Activated T-helper 2 cell treated with anti-CD3 and anti-CD28 coated beads, Interferon-gamma antibody, Interleukin-2, Interleukin-4, amounts not matched to agents 10 μg/mL and 5 μg/mL and 100 μg/mL, durations not matched to agents 14 hours and 24 hours and 36 hours (primary cell): ENCODE results near the gene LPCAT2. TPM values are rescaled to one million over a fixed set of nuclear protein-coding genes. Genes with fewer than 3 reads are reported as not detected.

Experiments used
- DNase-seq: peaks from one replicate; pipeline ENCODE4 v3.0.0; 2021; ENCODE audit warnings: low spot score
- H3K27ac Mint-ChIP-seq: one replicate; pipeline ENCODE4 v1.8.0; 2021; ENCODE audit warnings: mixed read lengths
- H3K27me3 Mint-ChIP-seq: one replicate; pipeline ENCODE4 v1.8.0; 2021; ENCODE audit warnings: low read depth, mixed read lengths
- H3K36me3 Mint-ChIP-seq: one replicate; pipeline ENCODE4 v1.8.0; 2021; ENCODE audit warnings: low read depth, mixed read lengths
- H3K4me1 Mint-ChIP-seq: one replicate; pipeline ENCODE4 v1.8.0; 2021; ENCODE audit warnings: low read depth, mixed read lengths
- H3K4me3 Mint-ChIP-seq: one replicate; pipeline ENCODE4 v1.8.0; 2021; ENCODE audit warnings: low read depth, mild to moderate bottlenecking, moderate library complexity, mixed read lengths
- H3K9me3 Mint-ChIP-seq: one replicate; pipeline ENCODE4 v1.8.0; 2021; ENCODE audit warnings: mixed read lengths
- intact Hi-C: fragments of 100-400 bp; cut with micrococcal nuclease; formaldehyde crosslinking; loops from one replicate; pipeline ENCODE4 v1.15.1; 2023
- total RNA-seq: library from RNA; stranded (reverse); gene quantifications from 2 replicates; pipeline ENCODE4 v1.2.3, GENCODE V29; 2022

Gene LPCAT2
- total RNA-seq, 1 donor from 2014 or later: 4.1 TPM

GRCh38 chr16:55570159-55570558 lies 61.3 kb downstream of the LPCAT2 start:
- H3K27me3 Mint-ChIP-seq: peaks cover 4% of the 10 kb centered on the region
- no peak overlapping the region for H3K4me3 Mint-ChIP-seq
- no peaks in the 10 kb centered on the region for H3K36me3 Mint-ChIP-seq
- no peaks in the 10 kb centered on the region for H3K4me1 Mint-ChIP-seq
- H3K9me3 Mint-ChIP-seq: no peaks in the 10 kb centered on the region
- H3K27ac Mint-ChIP-seq: no peak overlapping the region
- intact Hi-C loops: no loop called here
- no peak for DNase-seq

DNA sequence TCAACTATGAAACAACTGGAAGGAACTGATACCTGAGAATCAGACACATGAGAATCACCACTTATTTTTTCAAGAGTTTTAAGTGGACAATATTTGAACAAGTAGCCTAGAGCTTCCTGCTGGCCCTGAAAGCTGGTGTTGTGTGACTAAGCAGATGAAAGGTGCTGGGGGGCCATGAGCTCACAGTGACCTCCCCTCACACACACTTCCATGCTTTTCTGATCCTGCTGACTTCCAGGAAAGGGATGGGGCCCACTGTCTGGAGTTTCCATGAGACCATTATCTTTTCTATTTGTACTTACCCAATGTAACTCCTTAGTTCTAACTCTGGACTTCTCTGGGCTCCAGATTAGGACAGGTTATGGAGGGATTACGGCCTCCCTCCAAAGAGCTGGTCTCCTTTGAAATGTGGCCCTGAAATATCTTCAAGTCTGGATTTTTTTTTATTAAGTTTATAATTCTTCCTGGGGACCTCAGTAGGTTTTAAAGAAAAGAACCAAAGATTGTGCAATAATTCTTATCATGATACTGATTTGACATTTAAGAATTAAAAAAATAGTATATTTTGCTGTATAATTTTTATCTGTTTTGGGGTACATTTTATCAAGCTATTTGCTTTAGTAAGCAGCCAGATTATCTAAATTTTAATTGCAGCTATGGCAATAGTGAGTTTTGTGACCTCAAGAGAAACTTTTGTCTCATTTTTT lies 62.5 kb downstream of the LPCAT2 start:
- Mint-ChIP-seq H3K27me3 (peaks cover 4% of the 10 kb centered on the region), H3K27ac (no peak overlapping the region), H3K4me1 (no peaks in the 10 kb centered on the region), H3K4me3 (no peak overlapping the region), H3K36me3 (no peaks in the 10 kb centered on the region), H3K9me3 (no peaks in the 10 kb centered on the region)
- intact Hi-C loops: no loop called here
- DNase-seq: no peak

- Mint-ChIP-seq H3K36me3 (no peaks in the 10 kb centered on the region), H3K27me3 (peaks cover 4% of the 10 kb centered on the region), H3K27ac (no peak overlapping the region), H3K9me3 (no peaks in the 10 kb centered on the region), H3K4me3 (no peak overlapping the region), H3K4me1 (no peaks in the 10 kb centered on the region)
- DNase-seq: no peak
- intact Hi-C loops: no loop called here
Observed at GRCh38 chr16:55572439-55572838, 63.6 kb downstream of the LPCAT2 start.

DNA sequence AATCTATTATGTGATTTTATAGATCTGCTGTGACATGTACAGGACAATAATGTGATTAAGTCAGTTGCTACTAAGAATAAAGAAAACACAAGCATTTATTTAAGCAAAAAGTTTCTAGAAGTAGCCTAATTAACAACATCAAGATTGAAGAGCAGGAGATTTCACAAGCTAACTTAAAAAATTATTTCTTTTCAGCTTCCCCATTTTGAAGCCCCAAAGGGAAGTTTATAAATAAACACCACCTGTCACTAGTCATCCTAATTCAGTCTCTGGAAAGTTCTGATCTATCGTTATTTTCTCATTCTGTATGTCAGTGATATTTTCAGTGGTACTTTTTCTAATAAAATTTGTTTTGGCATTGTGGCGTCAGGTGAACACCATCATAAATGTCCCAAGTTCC lies 65.9 kb downstream of the LPCAT2 start:
- H3K9me3 Mint-ChIP-seq: no peaks in the 10 kb centered on the region
- no peaks in the 10 kb centered on the region for H3K4me1 Mint-ChIP-seq
- H3K27ac Mint-ChIP-seq: no peak overlapping the region
- no peak for DNase-seq
- no peaks in the 10 kb centered on the region for H3K36me3 Mint-ChIP-seq
- H3K4me3 Mint-ChIP-seq: no peak overlapping the region
- H3K27me3 Mint-ChIP-seq: peaks cover 4% of the 10 kb centered on the region
- intact Hi-C loops: no loop called here

GRCh38 chr16:55575496-55575895 lies 66.6 kb downstream of the LPCAT2 start:
- Mint-ChIP-seq H3K9me3 (no peaks in the 10 kb centered on the region), H3K4me1 (no peaks in the 10 kb centered on the region), H3K4me3 (no peak overlapping the region), H3K27ac (no peak overlapping the region), H3K36me3 (no peaks in the 10 kb centered on the region), H3K27me3 (peaks cover 4% of the 10 kb centered on the region)
- intact Hi-C loops: no loop called here
- DNase-seq: no peak

DNA sequence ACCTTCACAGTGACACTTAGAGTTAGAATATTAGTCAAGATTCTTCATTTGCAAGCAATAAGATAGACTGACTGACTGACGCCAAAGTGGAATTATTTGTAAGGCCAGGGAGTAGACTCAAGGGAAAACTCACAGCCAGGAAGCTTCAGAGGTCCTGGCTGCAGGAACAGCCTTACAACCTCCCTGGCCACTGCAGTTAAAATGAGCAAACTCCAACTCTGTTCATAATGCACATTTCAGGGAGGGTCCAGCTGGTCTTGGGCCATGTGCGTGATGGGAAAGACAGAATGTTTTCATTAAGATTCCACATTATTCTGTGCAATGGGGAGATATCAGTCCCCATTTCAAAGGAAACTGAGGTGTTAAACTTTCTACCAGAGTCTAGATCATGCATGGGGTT lies 67.5 kb downstream of the LPCAT2 start:
- DNase-seq: no peak
- H3K4me3 Mint-ChIP-seq: no peak overlapping the region
- H3K36me3 Mint-ChIP-seq: no peaks in the 10 kb centered on the region
- no peaks in the 10 kb centered on the region for H3K4me1 Mint-ChIP-seq
- intact Hi-C loops: no loop called here
- H3K27ac Mint-ChIP-seq: no peak overlapping the region
- peaks cover 4% of the 10 kb centered on the region for H3K27me3 Mint-ChIP-seq
- no peaks in the 10 kb centered on the region for H3K9me3 Mint-ChIP-seq

- Mint-ChIP-seq H3K27ac (no peak overlapping the region), H3K36me3 (no peaks in the 10 kb centered on the region), H3K4me1 (no peaks in the 10 kb centered on the region), H3K4me3 (no peak overlapping the region), H3K27me3 (peaks cover 2% of the 10 kb centered on the region), H3K9me3 (no peaks in the 10 kb centered on the region)
- intact Hi-C loops: no loop called here
- DNase-seq: no peak
Observed at GRCh38 chr16:55577887-55578286, 69.0 kb downstream of the LPCAT2 start.

- H3K9me3 Mint-ChIP-seq: no peaks in the 10 kb centered on the region
- DNase-seq: no peak
- H3K27ac Mint-ChIP-seq: no peak overlapping the region
- H3K4me3 Mint-ChIP-seq: no peak overlapping the region
- H3K36me3 Mint-ChIP-seq: no peaks in the 10 kb centered on the region
- intact Hi-C loops: no loop called here
- no peaks in the 10 kb centered on the region for H3K4me1 Mint-ChIP-seq
- peaks cover 8% of the 10 kb centered on the region for H3K27me3 Mint-ChIP-seq
Observed at GRCh38 chr16:55585631-55586030, 76.8 kb downstream of the LPCAT2 start.

- H3K36me3 Mint-ChIP-seq: no peaks in the 10 kb centered on the region
- no peak overlapping the region for H3K27ac Mint-ChIP-seq
- no peaks in the 10 kb centered on the region for H3K4me1 Mint-ChIP-seq
- peaks cover 12% of the 10 kb centered on the region for H3K27me3 Mint-ChIP-seq
- no peaks in the 10 kb centered on the region for H3K9me3 Mint-ChIP-seq
- intact Hi-C loops: no loop called here
- no peak overlapping the region for H3K4me3 Mint-ChIP-seq
- DNase-seq: no peak
Observed at GRCh38 chr16:55588799-55589198, 79.9 kb downstream of the LPCAT2 start.

GRCh38 chr16:55592306-55592705 lies 83.4 kb downstream of the LPCAT2 start:
- Mint-ChIP-seq H3K4me3 (no peak overlapping the region), H3K9me3 (no peaks in the 10 kb centered on the region), H3K27me3 (peaks cover 11% of the 10 kb centered on the region), H3K27ac (no peak overlapping the region), H3K4me1 (no peaks in the 10 kb centered on the region), H3K36me3 (no peaks in the 10 kb centered on the region)
- no peak for DNase-seq
- intact Hi-C loops: no loop called here

- no peak overlapping the region for H3K27ac Mint-ChIP-seq
- H3K27me3 Mint-ChIP-seq: peaks cover 6% of the 10 kb centered on the region
- no peaks in the 10 kb centered on the region for H3K4me1 Mint-ChIP-seq
- H3K36me3 Mint-ChIP-seq: no peaks in the 10 kb centered on the region
- no peak for DNase-seq
- no peaks in the 10 kb centered on the region for H3K9me3 Mint-ChIP-seq
- H3K4me3 Mint-ChIP-seq: no peak overlapping the region
- intact Hi-C loops: no loop called here
Observed at GRCh38 chr16:55597928-55598327, 89.1 kb downstream of the LPCAT2 start.

- Mint-ChIP-seq H3K9me3 (no peaks in the 10 kb centered on the region), H3K4me1 (no peaks in the 10 kb centered on the region), H3K36me3 (no peaks in the 10 kb centered on the region), H3K4me3 (no peak overlapping the region), H3K27me3 (peaks cover 3% of the 10 kb centered on the region), H3K27ac (no peak overlapping the region)
- no peak for DNase-seq
- intact Hi-C loops: no loop called here
Observed at GRCh38 chr16:55605754-55606336, 97.0 kb downstream of the LPCAT2 start.

GRCh38 chr16:55613613-55614335 lies 104.9 kb downstream of the LPCAT2 start:
- Mint-ChIP-seq H3K4me1 (no peaks in the 10 kb centered on the region), H3K36me3 (no peaks in the 10 kb centered on the region), H3K4me3 (no peak overlapping the region), H3K27ac (no peak overlapping the region), H3K9me3 (no peaks in the 10 kb centered on the region), H3K27me3 (peaks cover 3% of the 10 kb centered on the region)
- DNase-seq: no peak
- intact Hi-C loops: no loop called here
